Activated T-helper 2 cell treated with anti-CD3 and anti-CD28 coated beads, Interferon-gamma antibody, Interleukin-2, Interleukin-4, amounts not matched to agents 10 μg/mL and 5 μg/mL and 100 μg/mL, durations not matched to agents 14 hours and 24 hours and 36 hours (primary cell): ENCODE results near the gene SPSB4. TPM values are rescaled to one million over a fixed set of nuclear protein-coding genes. Genes with fewer than 3 reads are reported as not detected.
"Not testable (repeated sequence)": the region's sequence is repeated elsewhere in the genome, so short reads cannot be mapped to it uniquely, and the experiment has no call there.

ENCODE experiments used
- DNase-seq: peaks from one replicate; pipeline ENCODE4 v3.0.0; 2021; ENCODE audit warnings: low spot score
- H3K27ac Mint-ChIP-seq: one replicate; pipeline ENCODE4 v1.8.0; 2021; ENCODE audit warnings: mixed read lengths
- H3K27me3 Mint-ChIP-seq: one replicate; pipeline ENCODE4 v1.8.0; 2021; ENCODE audit warnings: low read depth, mixed read lengths
- H3K36me3 Mint-ChIP-seq: one replicate; pipeline ENCODE4 v1.8.0; 2021; ENCODE audit warnings: low read depth, mixed read lengths
- H3K4me1 Mint-ChIP-seq: one replicate; pipeline ENCODE4 v1.8.0; 2021; ENCODE audit warnings: low read depth, mixed read lengths
- H3K4me3 Mint-ChIP-seq: one replicate; pipeline ENCODE4 v1.8.0; 2021; ENCODE audit warnings: low read depth, mild to moderate bottlenecking, moderate library complexity, mixed read lengths
- H3K9me3 Mint-ChIP-seq: one replicate; pipeline ENCODE4 v1.8.0; 2021; ENCODE audit warnings: mixed read lengths
- intact Hi-C: fragments of 100-400 bp; cut with micrococcal nuclease; formaldehyde crosslinking; loops from one replicate; pipeline ENCODE4 v1.15.1; 2023
- total RNA-seq: library from RNA; stranded (reverse); gene quantifications from 2 replicates; pipeline ENCODE4 v1.2.3, GENCODE V29; 2022

SPSB4 gene
- total RNA-seq, 1 donor from 2014 or later = not detected

GRCh38 chr3:141110322-141110721 is 59.2 kb downstream of the SPSB4 start:
- Mint-ChIP-seq H3K27me3 (peaks cover 4% of the 10 kb centered on the region), H3K4me1 (no peaks in the 10 kb centered on the region), H3K4me3 (no peak overlapping the region), H3K9me3 (no peaks in the 10 kb centered on the region), H3K36me3 (no peaks in the 10 kb centered on the region), H3K27ac (no peak overlapping the region)
- DNase-seq = no peak
- intact Hi-C loops = no loop called here

GRCh38 chr3:141111364-141112155 is 60.4 kb downstream of the SPSB4 start:
- Mint-ChIP-seq H3K27me3 (peaks cover 4% of the 10 kb centered on the region), H3K4me1 (no peaks in the 10 kb centered on the region), H3K9me3 (no peaks in the 10 kb centered on the region), H3K27ac (no peak overlapping the region), H3K4me3 (no peak overlapping the region), H3K36me3 (no peaks in the 10 kb centered on the region)
- intact Hi-C loops = no loop called here
- no peak for DNase-seq

- Mint-ChIP-seq H3K27me3 (peaks cover 4% of the 10 kb centered on the region), H3K36me3 (no peaks in the 10 kb centered on the region), H3K27ac (no peak overlapping the region), H3K4me3 (no peak overlapping the region), H3K9me3 (no peaks in the 10 kb centered on the region), H3K4me1 (no peaks in the 10 kb centered on the region)
- no peak for DNase-seq
- intact Hi-C loops = no loop called here
Measured at GRCh38 chr3:141112686-141113297, 61.6 kb downstream of the SPSB4 start.

GRCh38 chr3:141113680-141114079 is 62.5 kb downstream of the SPSB4 start:
- H3K27me3 Mint-ChIP-seq, intact Hi-C loops, H3K4me3 Mint-ChIP-seq, H3K9me3 Mint-ChIP-seq, H3K36me3 Mint-ChIP-seq, DNase-seq, H3K4me1 Mint-ChIP-seq, H3K27ac Mint-ChIP-seq: not testable (repeated sequence)

- Mint-ChIP-seq H3K9me3 (no peaks in the 10 kb centered on the region), H3K27ac (no peak overlapping the region), H3K4me3 (no peak overlapping the region), H3K4me1 (no peaks in the 10 kb centered on the region), H3K27me3 (peaks cover 9% of the 10 kb centered on the region), H3K36me3 (no peaks in the 10 kb centered on the region)
- intact Hi-C loops = no loop called here
- no peak for DNase-seq
Measured at GRCh38 chr3:141114179-141114745, 63.1 kb downstream of the SPSB4 start.

GRCh38 chr3:141114816-141115460 is 63.8 kb downstream of the SPSB4 start:
- no peak overlapping the region for H3K4me3 Mint-ChIP-seq
- no peaks in the 10 kb centered on the region for H3K36me3 Mint-ChIP-seq
- no peak overlapping the region for H3K27ac Mint-ChIP-seq
- H3K9me3 Mint-ChIP-seq = no peaks in the 10 kb centered on the region
- intact Hi-C loops = no loop called here
- no peaks in the 10 kb centered on the region for H3K4me1 Mint-ChIP-seq
- DNase-seq = no peak
- peaks cover 14% of the 10 kb centered on the region for H3K27me3 Mint-ChIP-seq

- no peaks in the 10 kb centered on the region for H3K4me1 Mint-ChIP-seq
- intact Hi-C loops = no loop called here
- H3K9me3 Mint-ChIP-seq = no peaks in the 10 kb centered on the region
- no peak overlapping the region for H3K4me3 Mint-ChIP-seq
- no peaks in the 10 kb centered on the region for H3K36me3 Mint-ChIP-seq
- DNase-seq = no peak
- H3K27ac Mint-ChIP-seq = no peak overlapping the region
- H3K27me3 Mint-ChIP-seq = peaks cover 20% of the 10 kb centered on the region
Measured at GRCh38 chr3:141115789-141116541, 64.8 kb downstream of the SPSB4 start.

GRCh38 chr3:141116721-141117120 is 65.6 kb downstream of the SPSB4 start:
- DNase-seq = no peak
- Mint-ChIP-seq H3K9me3 (no peaks in the 10 kb centered on the region), H3K4me3 (no peak overlapping the region), H3K27me3 (peaks cover 27% of the 10 kb centered on the region), H3K27ac (no peak overlapping the region), H3K36me3 (no peaks in the 10 kb centered on the region), H3K4me1 (no peaks in the 10 kb centered on the region)
- intact Hi-C loops = no loop called here

- DNase-seq, H3K27ac Mint-ChIP-seq, intact Hi-C loops, H3K4me1 Mint-ChIP-seq, H3K9me3 Mint-ChIP-seq, H3K36me3 Mint-ChIP-seq, H3K4me3 Mint-ChIP-seq: not testable (repeated sequence)
- H3K27me3 Mint-ChIP-seq = peaks cover 28% of the 10 kb centered on the region
Measured at GRCh38 chr3:141117982-141118381, 66.8 kb downstream of the SPSB4 start.

- Mint-ChIP-seq H3K9me3 (no peaks in the 10 kb centered on the region), H3K27ac (no peak overlapping the region), H3K36me3 (no peaks in the 10 kb centered on the region), H3K27me3 (peaks cover 41% of the 10 kb centered on the region), H3K4me3 (no peak overlapping the region), H3K4me1 (no peaks in the 10 kb centered on the region)
- DNase-seq = no peak
- intact Hi-C loops = no loop called here
Measured at GRCh38 chr3:141122455-141123030, 71.4 kb downstream of the SPSB4 start.

- DNase-seq = no peak
- intact Hi-C loops = no loop called here
- Mint-ChIP-seq H3K9me3 (no peaks in the 10 kb centered on the region), H3K36me3 (no peaks in the 10 kb centered on the region), H3K4me3 (no peak overlapping the region), H3K27ac (no peak overlapping the region), H3K27me3 (peaks cover 38% of the 10 kb centered on the region), H3K4me1 (no peaks in the 10 kb centered on the region)
Measured at GRCh38 chr3:141123677-141124410, 72.7 kb downstream of the SPSB4 start.

GRCh38 chr3:141124715-141125114 is 73.6 kb downstream of the SPSB4 start:
- Mint-ChIP-seq H3K4me1 (no peaks in the 10 kb centered on the region), H3K9me3 (no peaks in the 10 kb centered on the region), H3K4me3 (no peak overlapping the region), H3K27me3 (peaks cover 32% of the 10 kb centered on the region), H3K27ac (no peak overlapping the region), H3K36me3 (no peaks in the 10 kb centered on the region)
- intact Hi-C loops = no loop called here
- no peak for DNase-seq
